ENCODE measurements around the gene PITX2.
"Not testable (repeated sequence)": the region's sequence is repeated elsewhere in the genome, so short reads cannot be mapped to it uniquely, and the experiment has no call there.

DNA sequence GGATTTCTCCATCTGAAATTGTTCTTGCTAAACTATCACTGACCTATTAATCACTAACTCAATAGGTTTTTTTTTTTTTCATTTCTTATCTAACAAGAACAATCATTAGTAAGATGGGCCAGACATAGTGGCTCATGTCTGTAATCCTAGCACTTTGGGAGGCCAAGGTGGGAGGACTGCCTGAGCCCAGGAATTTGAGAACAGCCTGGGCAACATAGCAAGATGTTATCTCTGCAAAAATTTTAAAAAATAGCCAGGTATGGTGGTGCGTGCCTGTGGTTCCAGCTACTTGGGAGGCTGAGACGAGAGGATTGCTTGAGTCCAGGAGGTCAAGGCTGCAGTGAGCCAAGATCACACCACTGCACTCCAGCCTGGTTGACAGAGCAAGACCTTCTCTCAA is 46.2 kb downstream of the PITX2 start:
- TF ChIP-seq ZNF768 (tag by site-specific recombination; IDR thresholded peaks at IDR 0.05); ZNF274 (IDR thresholded peaks at IDR 0.05; ENCODE audit: low read length); ZNF274 (tag by site-specific recombination; IDR thresholded peaks at IDR 0.05; ENCODE audit: borderline replicate concordance); RBAK (tag by site-specific recombination; IDR thresholded peaks at IDR 0.05); REPIN1 (tag by site-specific recombination; IDR thresholded peaks at IDR 0.05; ENCODE audit: low read depth); ZNF112 (tag by site-specific recombination; IDR thresholded peaks at IDR 0.05); ZNF24 (tag by site-specific recombination; IDR thresholded peaks at IDR 0.05); ZNF416 (tag by site-specific recombination; IDR thresholded peaks at IDR 0.05); ZNF266 (tag by site-specific recombination; IDR thresholded peaks at IDR 0.05; ENCODE audit: low read depth): not testable (repeated sequence)
- TF ChIP-seq, protein P1, sequence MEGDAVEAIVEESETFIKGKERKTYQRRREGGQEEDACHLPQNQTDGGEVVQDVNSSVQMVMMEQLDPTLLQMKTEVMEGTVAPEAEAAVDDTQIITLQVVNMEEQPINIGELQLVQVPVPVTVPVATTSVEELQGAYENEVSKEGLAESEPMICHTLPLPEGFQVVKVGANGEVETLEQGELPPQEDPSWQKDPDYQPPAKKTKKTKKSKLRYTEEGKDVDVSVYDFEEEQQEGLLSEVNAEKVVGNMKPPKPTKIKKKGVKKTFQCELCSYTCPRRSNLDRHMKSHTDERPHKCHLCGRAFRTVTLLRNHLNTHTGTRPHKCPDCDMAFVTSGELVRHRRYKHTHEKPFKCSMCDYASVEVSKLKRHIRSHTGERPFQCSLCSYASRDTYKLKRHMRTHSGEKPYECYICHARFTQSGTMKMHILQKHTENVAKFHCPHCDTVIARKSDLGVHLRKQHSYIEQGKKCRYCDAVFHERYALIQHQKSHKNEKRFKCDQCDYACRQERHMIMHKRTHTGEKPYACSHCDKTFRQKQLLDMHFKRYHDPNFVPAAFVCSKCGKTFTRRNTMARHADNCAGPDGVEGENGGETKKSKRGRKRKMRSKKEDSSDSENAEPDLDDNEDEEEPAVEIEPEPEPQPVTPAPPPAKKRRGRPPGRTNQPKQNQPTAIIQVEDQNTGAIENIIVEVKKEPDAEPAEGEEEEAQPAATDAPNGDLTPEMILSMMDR (tag by site-specific recombination; IDR thresholded peaks at IDR 0.05), result not testable (repeated sequence)
- TF ChIP-seq, protein P2, sequence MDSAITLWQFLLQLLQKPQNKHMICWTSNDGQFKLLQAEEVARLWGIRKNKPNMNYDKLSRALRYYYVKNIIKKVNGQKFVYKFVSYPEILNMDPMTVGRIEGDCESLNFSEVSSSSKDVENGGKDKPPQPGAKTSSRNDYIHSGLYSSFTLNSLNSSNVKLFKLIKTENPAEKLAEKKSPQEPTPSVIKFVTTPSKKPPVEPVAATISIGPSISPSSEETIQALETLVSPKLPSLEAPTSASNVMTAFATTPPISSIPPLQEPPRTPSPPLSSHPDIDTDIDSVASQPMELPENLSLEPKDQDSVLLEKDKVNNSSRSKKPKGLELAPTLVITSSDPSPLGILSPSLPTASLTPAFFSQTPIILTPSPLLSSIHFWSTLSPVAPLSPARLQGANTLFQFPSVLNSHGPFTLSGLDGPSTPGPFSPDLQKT (IDR thresholded peaks at IDR 0.05; ENCODE audit: borderline replicate concordance, low read depth, low read length), result not testable (repeated sequence)
- TF ChIP-seq, protein P3, sequence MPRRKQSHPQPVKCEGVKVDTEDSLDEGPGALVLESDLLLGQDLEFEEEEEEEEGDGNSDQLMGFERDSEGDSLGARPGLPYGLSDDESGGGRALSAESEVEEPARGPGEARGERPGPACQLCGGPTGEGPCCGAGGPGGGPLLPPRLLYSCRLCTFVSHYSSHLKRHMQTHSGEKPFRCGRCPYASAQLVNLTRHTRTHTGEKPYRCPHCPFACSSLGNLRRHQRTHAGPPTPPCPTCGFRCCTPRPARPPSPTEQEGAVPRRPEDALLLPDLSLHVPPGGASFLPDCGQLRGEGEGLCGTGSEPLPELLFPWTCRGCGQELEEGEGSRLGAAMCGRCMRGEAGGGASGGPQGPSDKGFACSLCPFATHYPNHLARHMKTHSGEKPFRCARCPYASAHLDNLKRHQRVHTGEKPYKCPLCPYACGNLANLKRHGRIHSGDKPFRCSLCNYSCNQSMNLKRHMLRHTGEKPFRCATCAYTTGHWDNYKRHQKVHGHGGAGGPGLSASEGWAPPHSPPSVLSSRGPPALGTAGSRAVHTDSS (tag by site-specific recombination; IDR thresholded peaks at IDR 0.05), result not testable (repeated sequence)
- TF ChIP-seq, protein P4, sequence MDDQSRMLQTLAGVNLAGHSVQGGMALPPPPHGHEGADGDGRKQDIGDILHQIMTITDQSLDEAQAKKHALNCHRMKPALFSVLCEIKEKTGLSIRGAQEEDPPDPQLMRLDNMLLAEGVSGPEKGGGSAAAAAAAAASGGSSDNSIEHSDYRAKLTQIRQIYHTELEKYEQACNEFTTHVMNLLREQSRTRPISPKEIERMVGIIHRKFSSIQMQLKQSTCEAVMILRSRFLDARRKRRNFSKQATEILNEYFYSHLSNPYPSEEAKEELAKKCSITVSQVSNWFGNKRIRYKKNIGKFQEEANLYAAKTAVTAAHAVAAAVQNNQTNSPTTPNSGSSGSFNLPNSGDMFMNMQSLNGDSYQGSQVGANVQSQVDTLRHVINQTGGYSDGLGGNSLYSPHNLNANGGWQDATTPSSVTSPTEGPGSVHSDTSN (CRISPR knock-in tag; IDR thresholded peaks at IDR 0.05), result not testable (repeated sequence)
- TF ChIP-seq, protein P5, sequence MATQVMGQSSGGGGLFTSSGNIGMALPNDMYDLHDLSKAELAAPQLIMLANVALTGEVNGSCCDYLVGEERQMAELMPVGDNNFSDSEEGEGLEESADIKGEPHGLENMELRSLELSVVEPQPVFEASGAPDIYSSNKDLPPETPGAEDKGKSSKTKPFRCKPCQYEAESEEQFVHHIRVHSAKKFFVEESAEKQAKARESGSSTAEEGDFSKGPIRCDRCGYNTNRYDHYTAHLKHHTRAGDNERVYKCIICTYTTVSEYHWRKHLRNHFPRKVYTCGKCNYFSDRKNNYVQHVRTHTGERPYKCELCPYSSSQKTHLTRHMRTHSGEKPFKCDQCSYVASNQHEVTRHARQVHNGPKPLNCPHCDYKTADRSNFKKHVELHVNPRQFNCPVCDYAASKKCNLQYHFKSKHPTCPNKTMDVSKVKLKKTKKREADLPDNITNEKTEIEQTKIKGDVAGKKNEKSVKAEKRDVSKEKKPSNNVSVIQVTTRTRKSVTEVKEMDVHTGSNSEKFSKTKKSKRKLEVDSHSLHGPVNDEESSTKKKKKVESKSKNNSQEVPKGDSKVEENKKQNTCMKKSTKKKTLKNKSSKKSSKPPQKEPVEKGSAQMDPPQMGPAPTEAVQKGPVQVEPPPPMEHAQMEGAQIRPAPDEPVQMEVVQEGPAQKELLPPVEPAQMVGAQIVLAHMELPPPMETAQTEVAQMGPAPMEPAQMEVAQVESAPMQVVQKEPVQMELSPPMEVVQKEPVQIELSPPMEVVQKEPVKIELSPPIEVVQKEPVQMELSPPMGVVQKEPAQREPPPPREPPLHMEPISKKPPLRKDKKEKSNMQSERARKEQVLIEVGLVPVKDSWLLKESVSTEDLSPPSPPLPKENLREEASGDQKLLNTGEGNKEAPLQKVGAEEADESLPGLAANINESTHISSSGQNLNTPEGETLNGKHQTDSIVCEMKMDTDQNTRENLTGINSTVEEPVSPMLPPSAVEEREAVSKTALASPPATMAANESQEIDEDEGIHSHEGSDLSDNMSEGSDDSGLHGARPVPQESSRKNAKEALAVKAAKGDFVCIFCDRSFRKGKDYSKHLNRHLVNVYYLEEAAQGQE (tag by site-specific recombination; IDR thresholded peaks at IDR 0.05), result not testable (repeated sequence)
